GM04504 (cell line): ENCODE measurements around the gene BTBD10.
A peak's percentile ranks its signal among the peaks of the same experiment; 100 is the strongest.

Experiments
- DNase-seq: peaks from one replicate; pipeline ENCODE4 v3.0.0-alpha.2; 2012; ENCODE audit warnings: low read depth

Gene BTBD10

GRCh38 chr11:13462901-13463778 lies at the start of gene BTBD10:
Gene BTBD10, minus strand, starts transcription at chr11:13463222. Its CDS starts 18,098 bp downstream, at chr11:13445124.
- DNase-seq, result peak; percentile 90

GRCh38 chr11:13503393-13503792 lies 40.4 kb upstream of the BTBD10 start:
- DNase-seq, result no peak

GRCh38 chr11:13502492-13502891 lies 39.5 kb upstream of the BTBD10 start:
- no peak for DNase-seq

GRCh38 chr11:13495929-13496328 lies 32.9 kb upstream of the BTBD10 start, which contains the start of gene PTH:
Gene PTH, minus strand, starts transcription at chr11:13495997. Its CDS starts 3,142 bp downstream, at chr11:13492855.
- DNase-seq, result no peak

GRCh38 chr11:13494051-13494450 lies 31.0 kb upstream of the BTBD10 start:
- DNase-seq, result no peak

- DNase-seq, result no peak
These were observed 24.6 kb upstream of the BTBD10 start for GRCh38 chr11:13487661-13488030.

- DNase-seq, result no peak
These were observed 24.1 kb upstream of the BTBD10 start for GRCh38 chr11:13486926-13487660.

GRCh38 chr11:13480198-13480597 lies 17.2 kb upstream of the BTBD10 start:
- DNase-seq, result no peak

- no peak for DNase-seq
These were observed 16.7 kb upstream of the BTBD10 start for GRCh38 chr11:13479688-13480087.

- no peak for DNase-seq
These were observed 12.1 kb upstream of the BTBD10 start for GRCh38 chr11:13475091-13475490.

GRCh38 chr11:13473013-13473722 lies 10.1 kb upstream of the BTBD10 start:
- DNase-seq, result no peak

GRCh38 chr11:13468750-13469149 lies 5.7 kb upstream of the BTBD10 start:
- DNase-seq, result no peak

- DNase-seq, result peak; percentile 5
These were observed 2.9 kb upstream of the BTBD10 start for GRCh38 chr11:13465909-13466371.

GRCh38 chr11:13463779-13464290 lies 813 bp upstream of the BTBD10 start:
- DNase-seq, result no peak

GRCh38 chr11:13462311-13462900 lies 616 bp downstream of the BTBD10 start:
- peak; percentile 15 for DNase-seq

GRCh38 chr11:13461291-13461690 lies 1.7 kb downstream of the BTBD10 start:
- DNase-seq, result no peak

GRCh38 chr11:13450832-13451397 lies 12.1 kb downstream of the BTBD10 start:
- no peak for DNase-seq

- DNase-seq, result no peak
These were observed 13.5 kb downstream of the BTBD10 start for GRCh38 chr11:13449522-13449921.

GRCh38 chr11:13448876-13449275 lies 14.1 kb downstream of the BTBD10 start:
- peak; percentile 10 for DNase-seq

GRCh38 chr11:13446444-13446843 lies 16.6 kb downstream of the BTBD10 start:
- DNase-seq, result peak; percentile 5

- no peak for DNase-seq
These were observed 17.4 kb downstream of the BTBD10 start for GRCh38 chr11:13445588-13445987.
